GM18861 (cell line): ENCODE data around the gene PCNT.
"Not testable (repeated sequence)": the region's sequence is repeated elsewhere in the genome, so short reads cannot be mapped to it uniquely, and the experiment has no call there.

Source experiments
- ATAC-seq: cut with Tn5 transposase; IDR thresholded peaks from one replicate; pipeline ENCODE4 v1.9.1; 2021; ENCODE audit not compliant: unreplicated experiment

PCNT gene

GRCh38 chr21:46425041-46425440 is 101.1 kb downstream of the PCNT start:
- no peak for ATAC-seq

- no peak for ATAC-seq
Measured at GRCh38 chr21:46425571-46425970, 101.6 kb downstream of the PCNT start.

GRCh38 chr21:46426313-46427046 is 102.5 kb downstream of the PCNT start:
- ATAC-seq = no peak

GRCh38 chr21:46427516-46427915 is 103.6 kb downstream of the PCNT start:
- no peak for ATAC-seq

- no peak for ATAC-seq
Measured at GRCh38 chr21:46428286-46428685, 104.3 kb downstream of the PCNT start.

GRCh38 chr21:46428987-46429710 is 105.2 kb downstream of the PCNT start:
- no peak for ATAC-seq

GRCh38 chr21:46429754-46430681 is 106.1 kb downstream of the PCNT start:
- no peak for ATAC-seq

- no peak for ATAC-seq
Measured at GRCh38 chr21:46431448-46431847, 107.5 kb downstream of the PCNT start.

- no peak for ATAC-seq
Measured at GRCh38 chr21:46431884-46432488, 108.0 kb downstream of the PCNT start.

- not testable (repeated sequence) for ATAC-seq
Measured at GRCh38 chr21:46433116-46433515, 109.2 kb downstream of the PCNT start.

GRCh38 chr21:46434322-46434958 is 110.5 kb downstream of the PCNT start:
- no peak for ATAC-seq

GRCh38 chr21:46435786-46436227 is 111.9 kb downstream of the PCNT start:
- ATAC-seq = no peak

- no peak for ATAC-seq
Measured at GRCh38 chr21:46436621-46437020, 112.7 kb downstream of the PCNT start.

- ATAC-seq = no peak
Measured at GRCh38 chr21:46437096-46437498, 113.1 kb downstream of the PCNT start.

GRCh38 chr21:46437511-46437910 is 113.6 kb downstream of the PCNT start:
- no peak for ATAC-seq

GRCh38 chr21:46438241-46438640 is 114.3 kb downstream of the PCNT start:
- ATAC-seq = no peak

- ATAC-seq = no peak
Measured at GRCh38 chr21:46439906-46440305, 116.0 kb downstream of the PCNT start.

GRCh38 chr21:46441331-46441730 is 117.4 kb downstream of the PCNT start:
- ATAC-seq = no peak

- no peak for ATAC-seq
Measured at GRCh38 chr21:46441961-46442498, 118.1 kb downstream of the PCNT start.

- no peak for ATAC-seq
Measured at GRCh38 chr21:46442938-46443337, 119.0 kb downstream of the PCNT start.
